HG03342 (cell line): Measurements from ENCODE around the gene CASZ1.

Experiments used
- ATAC-seq: cut with Tn5 transposase; IDR thresholded peaks from one replicate; pipeline ENCODE4 v1.9.1; 2021; ENCODE audit warnings: mild to moderate bottlenecking, moderate library complexity; ENCODE audit not compliant: unreplicated experiment

CASZ1 gene

DNA sequence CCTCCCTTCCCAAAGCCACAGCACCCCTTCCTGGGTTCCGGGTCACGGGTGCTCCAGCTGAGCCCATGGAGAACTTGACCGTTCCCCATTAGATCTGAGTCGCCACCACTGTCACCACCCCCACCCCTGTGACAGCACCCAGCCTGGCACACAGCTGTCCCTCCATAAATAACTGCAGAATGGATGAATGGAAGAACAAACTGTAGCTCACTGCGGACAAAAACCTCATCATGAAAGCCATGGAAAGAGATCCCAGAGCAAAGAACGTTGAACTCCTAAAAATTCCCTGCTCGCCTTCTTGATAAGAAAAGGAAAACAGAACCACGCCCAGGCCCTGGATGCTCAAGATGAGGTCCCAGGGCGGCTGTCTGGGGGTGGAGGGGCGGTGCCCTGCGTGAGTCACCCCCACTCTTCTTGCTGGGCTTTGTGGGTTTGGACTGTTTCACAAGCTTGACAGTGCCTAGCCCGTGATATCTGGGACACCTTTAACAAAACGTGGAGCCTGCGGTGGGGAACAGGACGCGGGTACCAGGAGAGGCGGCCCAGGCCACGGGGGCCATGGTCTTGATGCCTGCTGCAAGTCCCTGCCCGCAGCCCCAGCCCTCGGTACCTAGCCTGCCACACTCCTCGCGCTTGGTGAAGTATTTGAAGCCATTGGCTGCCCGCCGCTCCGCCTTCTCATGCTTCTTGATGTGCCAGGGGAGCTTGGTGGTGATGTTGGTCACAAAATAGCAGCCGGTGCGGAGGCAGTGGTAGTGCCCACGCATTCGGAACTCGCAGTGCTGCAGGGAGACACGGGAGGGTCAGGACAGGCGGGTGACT lies 151.9 kb downstream of the CASZ1 start:
- ATAC-seq = no peak

DNA sequence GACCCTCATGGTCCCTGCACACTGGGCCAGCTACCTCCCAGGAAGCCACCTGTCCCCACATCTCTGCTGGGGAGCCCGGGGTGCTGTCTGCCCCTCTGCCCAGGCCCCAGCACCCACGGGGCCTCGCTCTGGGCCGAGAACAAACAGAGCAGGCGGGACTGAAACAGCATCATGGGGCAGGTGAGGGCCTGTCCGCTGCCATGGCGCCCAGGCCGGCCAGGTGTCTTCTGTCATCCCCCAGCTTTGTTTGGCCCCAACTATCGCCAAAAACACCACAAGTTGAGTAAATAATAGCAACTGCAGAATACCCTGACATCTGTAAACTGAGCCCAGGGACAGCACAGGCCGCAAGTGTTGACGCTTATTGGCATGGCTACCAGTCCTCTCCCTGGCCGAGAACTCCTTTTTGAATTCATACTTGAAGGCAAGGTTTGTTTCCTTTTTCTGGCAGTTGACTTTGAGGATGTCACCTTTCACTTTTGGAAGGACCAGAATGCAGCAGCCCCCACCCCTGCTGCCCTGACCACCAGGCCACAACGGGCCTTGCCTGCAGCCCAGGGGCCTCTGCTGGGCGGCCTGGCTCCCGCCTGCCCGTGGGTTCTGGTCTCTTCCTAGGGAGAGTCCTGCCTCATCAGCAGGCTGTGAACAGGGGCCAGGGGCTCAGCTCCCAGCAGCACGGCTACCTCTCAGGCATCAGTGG lies 152.7 kb downstream of the CASZ1 start:
- no peak for ATAC-seq

DNA sequence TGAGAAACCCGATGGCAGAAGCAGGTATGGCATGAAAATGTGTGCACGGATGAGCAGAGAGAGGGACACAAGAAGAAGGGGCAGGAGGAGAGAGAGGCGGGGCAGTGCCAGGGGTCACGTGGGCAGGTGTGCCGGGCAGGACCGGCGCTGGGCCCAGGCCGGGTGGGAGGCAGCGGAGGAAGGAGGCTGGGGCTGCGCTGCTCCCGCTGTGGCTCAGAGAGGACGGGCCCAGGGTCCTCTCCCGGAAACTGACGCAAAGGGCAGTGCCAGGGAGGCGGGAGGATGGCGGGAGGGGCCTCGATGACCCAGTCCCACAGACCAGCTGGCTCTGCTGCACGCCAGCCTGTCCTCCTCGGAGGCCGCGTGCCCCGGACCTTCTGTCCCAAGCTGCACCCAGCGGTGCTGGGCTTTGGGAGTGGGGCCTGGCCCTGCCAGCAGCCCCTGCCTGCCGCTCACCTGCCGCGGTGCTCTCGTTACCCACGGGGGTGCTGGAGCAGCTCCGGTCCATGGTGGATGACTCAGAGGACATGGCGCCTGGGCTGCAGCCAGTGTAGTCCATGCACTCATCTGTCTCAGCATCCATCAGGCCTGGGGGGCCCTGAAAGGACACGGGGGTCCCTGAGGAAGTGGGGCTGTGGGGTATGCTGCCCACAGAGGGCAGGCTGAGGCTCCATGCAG lies 153.9 kb downstream of the CASZ1 start:
- no peak for ATAC-seq

DNA sequence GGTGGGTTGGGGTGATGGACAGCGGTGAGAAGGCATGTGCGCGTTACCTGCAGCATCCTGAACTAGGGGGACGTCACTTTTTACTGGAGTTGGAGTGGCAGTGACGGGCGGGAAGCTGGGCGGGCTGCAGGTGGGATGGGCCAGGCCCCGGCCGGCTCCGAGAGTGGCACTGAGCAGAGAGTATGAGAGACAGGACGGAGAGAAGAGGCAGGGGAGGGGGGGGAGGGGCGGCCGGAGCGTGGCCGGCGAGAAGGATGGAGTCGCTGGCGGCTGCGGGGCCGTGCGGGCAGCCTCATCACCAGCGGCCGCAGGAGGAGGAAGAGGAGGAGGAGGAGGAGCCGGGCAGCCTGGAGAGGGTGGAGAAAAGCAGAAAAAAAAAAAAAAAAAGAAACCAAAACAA lies 154.5 kb downstream of the CASZ1 start:
- ATAC-seq = no peak

DNA sequence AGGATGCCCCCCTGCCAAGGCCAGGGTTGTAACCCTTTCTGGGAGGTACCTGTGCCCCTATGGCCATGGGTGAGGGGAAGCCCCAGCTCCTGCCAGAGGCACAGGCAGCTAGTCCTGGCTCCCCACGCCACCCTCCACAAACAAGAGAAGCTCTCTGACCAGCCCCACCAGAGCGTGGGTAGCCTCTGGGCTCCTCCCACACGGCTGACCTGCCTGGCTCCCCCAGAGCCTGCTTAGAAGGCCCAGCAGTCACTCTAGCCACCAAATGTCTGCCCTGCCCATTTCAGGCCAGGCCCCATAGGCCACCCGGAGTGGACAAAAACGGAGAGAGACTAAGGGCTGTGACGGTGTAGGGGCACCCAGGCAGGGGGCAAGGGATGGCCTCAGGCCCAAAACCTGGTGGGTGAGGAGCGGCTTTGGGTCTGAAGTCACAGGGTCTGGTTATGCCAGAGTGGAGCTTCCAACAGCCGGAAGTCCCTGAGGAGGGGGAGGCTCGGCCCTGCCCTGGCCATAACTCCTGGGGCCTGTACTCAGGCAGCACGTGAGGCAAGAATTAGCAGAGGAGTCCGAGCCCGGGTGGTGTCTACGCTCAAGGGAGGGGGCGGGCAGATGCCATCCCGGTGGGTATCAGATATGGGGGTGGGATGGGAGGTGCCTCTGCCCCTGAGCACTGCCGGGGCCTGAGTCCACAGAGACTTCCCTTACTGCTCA lies 155.4 kb downstream of the CASZ1 start:
- no peak for ATAC-seq

DNA sequence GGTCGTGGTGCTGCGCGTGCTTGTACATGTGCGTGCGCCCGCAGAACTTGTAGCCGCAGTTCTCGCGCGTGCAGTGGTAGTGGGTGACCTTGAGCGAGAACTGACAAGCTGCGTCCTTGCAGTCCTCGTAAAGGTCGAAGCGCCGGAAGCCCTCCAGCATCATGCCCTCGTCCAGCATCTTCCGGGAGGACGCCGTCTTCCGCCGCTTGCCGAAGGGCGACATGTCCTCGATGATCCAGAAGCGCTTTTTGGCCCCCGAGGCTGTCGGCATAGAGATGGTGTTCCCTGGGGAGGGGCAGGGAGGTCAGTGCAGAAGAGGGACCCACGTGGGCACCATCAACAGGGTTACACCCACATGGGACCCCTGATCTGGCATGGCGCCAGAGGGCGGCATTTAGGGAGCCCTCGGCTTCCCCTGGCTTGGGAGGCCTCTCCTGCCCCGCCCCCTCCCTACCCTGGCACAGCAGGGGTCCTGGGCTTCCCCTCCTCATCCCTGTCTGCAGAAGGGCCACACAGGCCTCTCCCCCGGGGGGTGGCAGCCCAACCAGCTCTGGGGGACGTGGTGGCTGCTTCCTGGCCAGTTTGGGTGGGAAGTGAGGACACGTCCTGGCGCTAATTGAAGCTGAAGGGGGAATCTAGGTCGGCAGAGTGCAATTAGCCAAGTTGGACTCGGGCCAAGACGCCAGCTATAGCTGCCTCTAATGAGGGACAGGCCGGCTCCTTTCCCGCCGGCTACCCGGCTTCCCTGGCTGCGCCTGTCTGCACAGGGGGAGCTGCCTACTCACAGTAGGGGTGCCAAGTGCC lies 156.5 kb downstream of the CASZ1 start:
- ATAC-seq = no peak

DNA sequence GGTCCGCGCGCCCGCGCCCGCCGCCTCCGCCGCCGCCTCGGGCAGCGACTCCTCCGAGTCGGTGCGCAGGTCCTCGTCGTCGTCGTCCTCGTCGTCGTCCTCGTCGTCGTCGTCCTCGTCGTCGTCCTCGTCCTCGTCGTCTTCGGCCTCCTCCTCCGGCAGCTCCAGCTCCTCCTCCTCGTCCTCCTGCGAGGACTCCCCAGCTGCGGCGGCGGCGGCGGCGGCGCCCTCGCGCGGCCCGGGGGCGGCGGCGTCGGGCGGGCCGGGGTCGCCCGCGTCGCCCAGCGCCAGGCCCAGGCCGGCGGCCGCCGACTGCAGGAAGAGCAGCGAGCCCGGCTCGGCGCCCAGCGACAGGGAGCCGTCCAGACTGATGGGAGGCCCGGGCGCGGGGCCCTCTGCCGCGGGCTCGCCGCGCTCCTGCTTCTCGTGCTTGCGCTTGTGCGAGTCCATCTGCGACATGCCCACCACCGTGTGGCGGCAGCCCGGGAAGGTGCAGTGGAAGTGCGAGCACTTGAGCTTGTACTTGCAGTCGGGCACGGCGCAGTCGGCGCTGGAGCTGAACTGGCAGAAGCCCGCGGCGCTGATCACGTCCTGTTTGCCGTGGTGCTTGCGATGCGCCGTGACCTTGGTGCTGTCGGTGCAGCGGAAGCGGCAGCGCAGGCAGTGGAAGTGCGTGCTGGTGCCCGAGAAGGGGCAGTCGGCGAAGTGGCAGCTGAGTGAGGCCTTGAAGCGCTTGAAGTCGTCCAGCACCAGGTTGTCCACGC lies 157.3 kb downstream of the CASZ1 start:
- ATAC-seq = no peak

DNA sequence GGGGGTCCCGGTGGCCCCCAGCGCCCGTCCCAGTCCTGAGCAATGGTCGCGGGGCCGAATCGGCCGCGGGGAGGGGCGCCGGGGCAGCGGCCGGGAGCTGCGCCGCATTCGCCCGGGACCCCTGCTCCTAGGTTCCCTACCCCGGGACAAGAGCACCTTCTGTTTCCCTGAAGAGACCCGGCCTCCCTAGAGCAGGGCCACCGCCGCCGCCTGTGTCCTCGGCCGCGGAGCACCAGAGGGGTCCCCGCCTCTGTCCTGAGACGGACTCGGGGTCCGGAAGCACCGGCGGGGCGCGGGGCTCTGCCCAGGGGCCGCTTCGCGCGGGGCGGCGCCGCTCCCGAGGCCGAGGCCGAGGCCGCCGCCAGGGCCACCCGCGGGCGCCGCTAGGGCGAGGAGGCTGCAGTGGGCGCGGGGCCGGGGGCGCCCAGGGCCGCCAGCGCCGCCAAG lies 157.9 kb downstream of the CASZ1 start:
- no peak for ATAC-seq

DNA sequence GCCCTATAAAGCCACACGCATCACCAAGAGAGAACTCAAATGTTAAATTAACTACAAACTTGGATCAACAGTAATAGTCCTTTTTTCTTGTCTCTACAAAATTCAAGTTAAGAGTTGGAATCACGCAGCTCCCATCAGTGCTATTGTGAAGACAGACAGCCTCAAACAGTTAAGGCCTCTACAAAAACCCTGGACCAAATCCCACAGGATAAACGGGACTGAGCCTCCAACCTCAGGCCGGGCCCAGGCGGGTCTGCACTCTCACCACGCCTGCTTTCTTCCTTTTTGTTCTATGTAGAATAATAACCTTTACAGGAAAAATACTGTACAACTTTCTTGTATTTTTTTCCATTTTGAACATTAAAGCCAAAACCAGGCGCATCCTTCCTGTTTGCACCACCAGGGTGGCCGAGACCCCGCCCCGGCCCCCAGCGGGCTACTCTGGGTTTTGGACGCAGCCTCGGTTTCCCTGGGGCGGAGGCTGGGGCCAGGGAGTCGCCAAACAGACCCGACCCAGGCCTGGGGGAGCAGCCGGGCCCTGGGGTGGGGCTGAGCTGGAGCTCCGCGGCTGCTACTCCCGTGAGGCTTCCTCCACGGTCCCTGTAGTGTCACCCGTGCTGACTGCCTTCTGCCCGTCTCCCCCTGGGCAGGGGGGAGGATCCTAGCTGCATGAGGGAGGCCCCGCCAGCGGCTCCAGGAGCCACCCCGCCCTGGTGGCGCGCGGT lies 158.4 kb downstream of the CASZ1 start:
- ATAC-seq = no peak

DNA sequence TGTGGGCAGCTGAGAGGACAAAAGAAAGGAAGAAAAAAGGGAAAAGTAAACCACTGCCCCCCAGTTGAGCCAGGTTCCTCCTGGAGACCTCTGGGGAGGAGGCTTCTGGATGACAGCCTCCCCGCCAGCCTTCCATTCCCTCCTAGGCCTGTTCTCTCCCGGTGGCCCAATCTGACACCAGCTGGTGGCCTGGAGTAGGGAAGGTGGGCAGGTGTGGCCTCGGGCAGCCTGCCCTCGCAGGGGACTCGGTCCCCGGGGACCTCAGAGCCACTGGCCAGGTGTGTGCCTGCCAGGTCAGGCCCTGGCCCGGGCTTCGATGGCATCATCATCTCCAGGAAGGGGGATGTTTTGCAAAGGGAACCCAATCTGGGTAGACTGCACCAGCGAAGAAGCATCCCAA lies 159.0 kb downstream of the CASZ1 start:
- ATAC-seq = no peak

DNA sequence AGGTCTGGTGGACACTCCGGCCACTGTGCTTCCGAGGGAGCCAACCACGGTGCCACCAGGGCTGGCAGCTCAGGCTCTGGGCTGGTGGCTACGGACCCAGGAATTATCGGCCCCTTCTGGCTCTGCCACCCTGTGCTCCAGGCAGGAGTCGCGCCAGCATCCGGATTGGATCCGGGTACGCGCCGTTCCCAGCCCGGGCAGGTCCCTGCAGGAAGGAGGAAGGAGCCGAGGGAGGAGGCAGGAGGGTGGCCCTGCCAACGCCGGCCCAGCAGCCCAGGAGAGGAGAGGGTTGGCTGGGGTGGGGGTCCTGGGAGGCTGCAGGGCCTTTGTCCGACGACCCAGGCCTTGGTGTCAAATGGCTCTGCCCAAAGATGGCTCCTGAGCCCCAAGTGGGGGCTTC lies 160.5 kb downstream of the CASZ1 start:
- no peak for ATAC-seq

DNA sequence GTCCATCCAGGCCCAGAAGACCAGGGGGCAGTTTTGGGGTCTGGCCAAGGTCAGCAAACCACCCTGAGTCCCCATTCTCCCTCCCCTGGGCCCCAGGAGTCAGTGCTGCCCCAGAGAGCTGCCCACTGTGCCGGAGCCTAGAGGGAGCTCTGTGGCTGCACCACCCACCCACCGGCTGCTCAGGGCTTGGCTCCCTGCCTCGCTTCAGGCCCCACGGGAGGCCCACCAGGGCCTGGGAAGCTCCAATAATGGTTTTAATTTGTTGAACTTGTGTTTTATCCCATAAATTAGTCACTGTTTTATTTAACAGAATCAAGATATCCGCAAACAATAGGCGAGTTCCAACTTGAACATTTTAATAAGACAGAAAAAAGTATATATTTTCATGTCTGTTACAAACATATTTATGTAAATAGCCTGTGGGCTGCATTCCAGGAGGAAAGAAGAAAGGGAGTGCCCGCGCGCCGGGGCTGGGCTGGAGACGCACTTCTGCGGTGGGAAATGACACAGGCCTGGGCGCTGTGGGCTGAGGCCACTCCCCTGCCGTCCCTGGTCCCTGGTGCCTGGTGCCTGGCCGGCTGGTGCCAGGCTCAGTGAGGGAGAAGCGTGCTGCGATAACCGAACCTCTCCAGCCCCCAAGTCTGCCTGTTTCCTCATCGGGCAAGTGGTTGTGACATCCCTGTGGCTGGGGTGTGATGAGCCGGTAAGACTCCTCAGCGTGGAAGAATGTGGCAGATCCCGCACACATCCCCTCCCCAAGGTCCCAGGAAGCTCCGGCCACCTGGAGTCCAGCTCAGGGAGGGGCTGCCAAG lies 161.2 kb downstream of the CASZ1 start:
- ATAC-seq = no peak

DNA sequence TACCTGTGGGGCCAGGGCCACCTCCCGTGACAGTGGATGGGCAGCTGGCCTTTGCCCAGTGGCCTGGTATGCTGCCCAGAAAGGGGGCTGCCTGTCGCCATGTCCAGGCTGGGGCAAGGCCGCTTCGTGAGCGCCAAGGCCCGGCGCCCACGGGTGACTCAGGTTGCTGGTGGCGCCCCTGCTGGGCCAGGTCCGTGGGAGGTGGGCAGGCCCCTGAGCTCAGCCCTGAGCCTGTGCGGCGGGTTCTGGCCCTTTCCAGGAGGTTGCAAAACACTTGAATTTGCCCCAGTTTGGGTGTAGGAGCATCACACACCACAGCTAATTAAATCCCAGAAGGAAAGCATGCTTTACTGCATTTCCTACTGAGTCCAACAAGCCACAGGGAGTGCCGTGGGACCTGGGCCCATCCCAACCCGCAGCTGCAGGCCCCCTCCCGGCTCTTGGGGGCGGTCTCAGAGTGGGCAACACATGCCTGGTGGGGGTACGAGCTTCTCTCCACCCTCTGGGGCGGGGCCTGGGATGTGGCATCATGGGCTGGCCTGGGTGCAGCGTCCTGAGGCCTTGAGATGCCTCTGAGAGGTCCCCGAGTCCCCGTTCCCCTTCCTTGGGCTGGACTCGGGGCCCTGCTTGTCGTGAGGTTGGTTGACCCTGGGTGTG lies 161.9 kb downstream of the CASZ1 start:
- no peak for ATAC-seq

DNA sequence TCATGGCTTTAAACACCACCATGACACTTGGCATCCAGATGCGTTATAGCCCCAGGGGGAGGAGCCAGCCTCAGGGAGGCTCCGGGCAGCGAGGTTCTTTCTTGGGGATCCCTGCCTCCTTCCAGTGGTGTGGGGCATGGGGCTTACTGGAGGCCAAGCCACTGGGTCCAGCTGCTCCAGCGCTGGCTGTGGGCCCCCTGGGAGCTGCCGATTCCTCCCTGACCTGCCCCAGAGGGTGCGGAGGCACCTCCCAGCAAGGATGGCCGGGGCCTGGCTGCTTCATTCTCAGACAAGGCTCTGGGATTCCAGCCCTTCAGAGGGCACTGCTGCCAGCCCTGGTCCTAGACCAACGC lies 162.4 kb downstream of the CASZ1 start:
- ATAC-seq = no peak

DNA sequence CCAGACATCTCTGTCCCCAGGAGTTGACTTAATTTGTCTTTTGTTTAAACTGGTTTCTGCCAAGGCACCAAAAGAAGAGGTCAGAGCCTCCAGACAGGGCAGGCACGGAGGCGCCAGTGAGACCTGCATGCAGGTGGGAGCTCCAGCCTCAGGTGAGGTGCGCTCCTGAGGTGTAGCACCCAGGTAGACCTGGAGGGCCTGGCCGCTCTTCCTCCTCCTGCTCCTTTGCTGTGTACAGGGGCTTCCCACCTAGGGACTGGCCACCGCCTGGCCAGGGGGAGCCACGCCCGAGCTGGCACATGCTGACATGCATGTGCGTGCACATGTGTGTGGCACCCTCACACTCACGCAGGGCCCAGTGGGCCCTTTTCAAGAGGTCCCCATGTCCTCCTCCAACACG lies 163.0 kb downstream of the CASZ1 start:
- no peak for ATAC-seq

DNA sequence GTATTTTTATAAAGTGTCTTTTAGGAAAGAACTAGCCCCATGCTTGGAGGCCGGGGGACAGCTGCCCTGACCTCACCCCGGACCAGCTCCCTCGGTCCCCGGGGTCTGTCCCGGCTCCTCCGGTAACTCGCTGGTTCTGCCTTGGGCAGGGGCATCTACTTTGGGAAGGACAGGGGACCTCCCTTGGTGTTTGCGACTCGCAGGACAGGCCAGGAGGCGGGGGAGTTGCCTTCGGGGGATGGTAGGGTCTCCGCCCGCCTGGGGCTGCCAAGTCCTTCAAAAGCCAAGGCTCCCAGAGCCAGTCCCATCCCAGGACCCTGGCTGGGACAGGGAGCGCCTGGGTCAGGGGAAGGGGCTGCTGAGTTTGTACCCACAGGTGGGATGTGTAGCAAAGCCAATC lies 163.8 kb downstream of the CASZ1 start:
- no peak for ATAC-seq

DNA sequence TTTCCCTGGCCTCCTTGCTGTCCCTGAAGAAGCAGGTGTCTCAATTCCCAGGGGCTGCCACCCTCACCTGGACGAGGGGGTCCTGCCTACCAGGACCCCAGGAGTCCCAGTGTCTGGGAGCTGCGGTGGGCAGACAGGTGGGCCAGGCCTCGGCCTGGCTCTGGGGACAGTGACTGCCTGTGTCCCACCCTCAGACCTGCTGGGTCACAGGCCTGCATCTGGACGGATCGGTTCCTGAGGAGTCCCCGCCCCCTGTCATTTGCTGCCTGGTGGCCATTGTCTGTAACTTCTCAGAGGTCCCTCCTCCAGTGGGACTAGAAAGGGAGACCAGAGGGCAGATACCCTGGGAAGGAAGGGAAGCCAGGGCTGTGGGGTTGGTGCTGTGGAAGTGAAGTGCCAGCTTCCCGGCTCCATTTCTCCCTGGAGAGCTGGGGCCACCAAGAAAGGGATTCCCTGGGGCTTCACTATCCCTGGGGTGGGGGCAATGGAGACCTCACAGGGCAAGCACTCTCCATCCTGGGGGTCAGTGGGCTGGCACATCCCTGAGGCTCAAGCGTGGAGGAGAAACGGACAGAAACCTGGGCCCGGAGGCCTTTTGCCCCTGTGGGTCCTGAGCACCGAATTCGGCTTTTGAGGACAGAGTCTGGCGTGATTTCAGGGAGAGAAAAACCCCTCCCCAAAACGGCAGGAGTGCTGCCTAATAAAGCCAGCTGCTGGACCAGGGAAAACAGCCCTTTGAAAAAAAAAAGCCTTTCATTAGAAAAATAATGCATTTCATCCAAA lies 164.4 kb downstream of the CASZ1 start:
- no peak for ATAC-seq
